Endothelial cell of umbilical vein (primary cell): ENCODE measurements around the gene TBX1. TPM values are rescaled to one million over a fixed set of nuclear protein-coding genes. Genes with fewer than 3 reads are reported as not detected.
A peak's percentile ranks its signal among the peaks of the same experiment; 100 is the strongest.

Source experiments
- BruUV-seq: library from RNA; stranded (reverse); fragments of 400-500 nt; replicated peaks from 2 replicates; lab custom pipeline; 2021; lab: Mats Ljungman, UMichigan
- CTCF ChIA-PET: fragments of 300-600, 350-600 bp; sonication (Branson Sonifier 250); formaldehyde crosslinking; loops from one replicate; lab custom pipeline; 2021; ENCODE audit warnings: antibody characterized with exemption, inconsistent platforms; lab: Charles Lee
- POLR2A ChIA-PET: fragments of 300-600, 350-600 bp; sonication (Branson Sonifier 250); formaldehyde crosslinking; loops from one replicate; lab custom pipeline; 2021; ENCODE audit warnings: antibody characterized with exemption, inconsistent platforms; lab: Charles Lee
- DNase-seq: peaks from one replicate; pipeline ENCODE4 v3.0.0-alpha.2; 2011; ENCODE audit warnings: low read depth, low spot score
- FAIRE-seq: peaks from 2 replicates; lab custom pipeline; 2011; peaks lifted over from hg19 to GRCh38; lab: Jason Lieb, UNC
- H2AFZ ChIP-seq: 2 replicates; pipeline ENCODE4 v1.6.0; 2012; ENCODE audit warnings: low read depth, low read length, control low read depth, inconsistent platforms
- H3K27ac ChIP-seq: 2 replicates; pipeline ENCODE4 v1.5.1; 2011; ENCODE audit warnings: low read depth, mild to moderate bottlenecking, control low read depth, low read length, moderate library complexity; ENCODE audit not compliant: insufficient read depth
- H3K27me3 ChIP-seq, 2 experiments: 2 replicates each; pipeline versions ENCODE4 v1.6.0 to v1.6.1; 2011; ENCODE audit warnings: low read length in 2 of 2, mixed read lengths in 1 of 2; ENCODE audit not compliant: control insufficient read depth in 2 of 2, insufficient read depth in 2 of 2
- H3K36me3 ChIP-seq, 2 experiments: 2 replicates in 1 of 2; 3 replicates in 1 of 2; pipeline ENCODE4 v1.5.1; 2011; ENCODE audit warnings: low read length in 2 of 2, mild to moderate bottlenecking in 1 of 2, moderate library complexity in 1 of 2; ENCODE audit not compliant: control insufficient read depth in 2 of 2, insufficient read depth in 2 of 2; ENCODE audit errors: extremely low read depth in 1 of 2
- H3K4me1 ChIP-seq: 3 replicates; pipeline ENCODE4 v1.5.1; 2011; ENCODE audit warnings: mild to moderate bottlenecking, low read length; ENCODE audit not compliant: control insufficient read depth, insufficient read depth; ENCODE audit errors: extremely low read depth
- H3K4me2 ChIP-seq: 2 replicates; pipeline ENCODE4 v1.6.1; 2011; ENCODE audit warnings: low read length, control low read depth, mixed read lengths; ENCODE audit not compliant: insufficient read depth
- H3K4me3 ChIP-seq, 3 experiments: fragments of 200-600 bp in 1 of 3; sonication (generic), shearing (Covaris generic) in 1 of 3; replicated peaks in 1 of 3; 2 replicates each; pipeline ENCODE4 v1.5.1; 2011 to 2016; ENCODE audit warnings: control low read depth in 3 of 3, low read length in 3 of 3, mild to moderate bottlenecking in 2 of 3, inconsistent platforms in 1 of 3, low read depth in 1 of 3, moderate library complexity in 1 of 3; ENCODE audit not compliant: insufficient read depth in 1 of 3
- H3K79me2 ChIP-seq: 2 replicates; pipeline ENCODE4 v1.6.0; 2012; ENCODE audit warnings: low read length, inconsistent platforms; ENCODE audit not compliant: control insufficient read depth, insufficient read depth
- H3K9ac ChIP-seq: replicated peaks from 2 replicates; pipeline ENCODE3; 2011; ENCODE audit warnings: low read length, control low read depth; ENCODE audit not compliant: insufficient read depth; ENCODE audit errors: extremely low read depth
- H3K9me1 ChIP-seq: replicated peaks from 3 replicates; pipeline ENCODE4 v1.6.0; 2011; ENCODE audit warnings: mild to moderate bottlenecking, low read length; ENCODE audit not compliant: control insufficient read depth, insufficient read depth; ENCODE audit errors: extremely low read depth
- H3K9me3 ChIP-seq: replicated peaks from 2 replicates; pipeline ENCODE4 v1.5.1; 2012; ENCODE audit warnings: low read length, inconsistent platforms; ENCODE audit not compliant: control insufficient read depth, insufficient read depth
- H4K20me1 ChIP-seq: replicated peaks from 2 replicates; pipeline ENCODE3; 2011; ENCODE audit warnings: mild to moderate bottlenecking, low read length; ENCODE audit not compliant: control insufficient read depth, insufficient read depth; ENCODE audit errors: extremely low read depth
- EZH2 ChIP-seq: IDR thresholded peaks from 2 replicates; pipeline ENCODE4 v1.6.1; 2012; ENCODE audit warnings: borderline replicate concordance, low read depth, mild to moderate bottlenecking, moderate library complexity, low read length, inconsistent platforms; ENCODE audit not compliant: severe bottlenecking
- MAX ChIP-seq: IDR thresholded peaks from 2 replicates; pipeline ENCODE4 v1.6.1; 2011; ENCODE audit not compliant: insufficient read depth, insufficient read length
- MYC ChIP-seq: IDR thresholded peaks from one replicate; pipeline ENCODE4 v1.6.1; 2011; ENCODE audit warnings: mild to moderate bottlenecking, low read depth, low read length
- dilution Hi-C: fragments of 300-500 bp; cut with MboI; formaldehyde crosslinking; loops from one replicate; pipeline ENCODE4 v1.15.0; 2019; ENCODE audit warnings: low sequenced_read_pairs; ENCODE audit not compliant: extremely low pct_ligation_motif_present
- intact Hi-C: fragments of 100-400 bp; cut with micrococcal nuclease; formaldehyde crosslinking; loops from one replicate; pipeline ENCODE4 v1.10.0; 2022
- polyA plus RNA-seq, 4 experiments: library from polyadenylated mRNA; depleted of rRNA in 3 of 4; stranded (reverse) in 3 of 4; unstranded in 1 of 4; fragments of >200 nt; gene quantifications; 2 replicates each; pipeline versions ENCODE4 v1.2.1 to v1.2.3, GENCODE V29; 2011 to 2012; ENCODE audit warnings: missing spikeins in 1 of 4
- total RNA-seq: library from RNA; stranded (reverse); gene quantifications from 2 replicates; pipeline ENCODE4 v1.2.3, GENCODE V29; 2021

The TBX1 gene
- total and polyA plus RNA-seq, 2 donors (not counting 3 experiments of a cell fraction or from before 2014, with no cell fraction given) = 11.0 to 30.2 TPM

- POLR2A ChIA-PET = no interaction called here
- Histone ChIP-seq H3K4me2 (peak overlapping the region; percentile 49), H2AFZ (no peak overlapping the region), H4K20me1 (no peaks in the 10 kb centered on the region), H3K27me3 (peaks cover 20 to 42% of the 10 kb centered on the region in 2 experiments), H3K4me1 (peaks cover 14% of the 10 kb centered on the region), H3K9me3 (no peaks in the 10 kb centered on the region), H3K36me3 (no peaks in the 10 kb centered on the region), H3K9me1 (no peaks in the 10 kb centered on the region), H3K9ac (peak overlapping the region; percentile 51), H3K4me3 (peak overlapping the region; percentile 49 to 63 (median 50)), H3K79me2 (peaks cover 31% of the 10 kb centered on the region), H3K27ac (peak overlapping the region; percentile 14)
- no TSS peak for BruUV-seq
- dilution Hi-C loops (no loop called here), intact Hi-C loops (no loop called here)
- CTCF ChIA-PET = interaction anchor here (1.0 to 4.4 kb wide), 3 partner anchors 31 to 149 kb away, joined by 3 to 18 read pairs (median 6); no protein-coding TSS in a partner anchor
- FAIRE-seq (no peak), DNase-seq (no peak)
- TF ChIP-seq EZH2 (peak; percentile 84), MAX (no peak)
Observed at GRCh38 chr22:19760951-19761724, 560 bp downstream of the TBX1 start.

DNA sequence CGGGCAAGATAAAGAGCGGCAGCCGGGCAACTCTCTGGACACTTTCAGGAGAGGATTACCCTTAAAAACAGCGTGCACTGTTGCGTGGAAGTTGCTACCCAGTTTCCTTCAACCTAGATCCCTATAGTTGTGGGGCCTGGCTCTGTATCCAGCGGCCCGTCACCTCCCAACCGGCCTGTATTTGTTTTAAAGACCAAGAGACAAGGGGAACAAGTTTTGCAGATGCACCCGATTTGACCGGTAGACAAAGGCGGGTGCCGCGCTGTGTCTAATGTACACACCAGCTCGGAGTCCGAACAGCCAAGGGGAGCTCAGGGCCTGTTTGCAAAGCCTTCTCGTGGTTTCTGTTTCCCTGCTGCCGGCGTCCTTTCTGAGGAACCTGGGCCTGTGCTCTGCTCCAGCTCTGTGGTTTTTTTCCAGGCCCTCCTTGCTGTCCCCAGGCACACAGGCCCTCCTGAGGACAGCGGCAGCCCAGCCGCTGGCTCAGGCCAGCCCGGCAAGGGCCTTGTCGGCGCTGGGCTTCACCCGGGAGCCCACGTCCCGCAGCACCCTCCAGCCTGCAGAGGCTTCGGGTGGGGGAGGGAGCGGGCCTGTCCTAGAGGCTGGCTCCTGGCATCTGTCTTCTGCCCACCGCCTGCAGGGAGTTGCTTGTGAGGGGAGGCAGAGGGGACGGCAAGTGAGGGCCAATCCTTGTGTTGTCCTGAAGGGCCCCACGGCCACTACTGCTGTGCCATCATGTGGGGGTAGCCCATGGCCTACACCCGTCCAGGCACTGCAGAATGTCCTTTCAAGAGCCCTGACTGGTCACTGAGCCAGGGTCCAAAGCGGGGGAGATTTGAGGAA lies 1.4 kb downstream of the TBX1 start:
- peak overlapping the region; percentile 14 for H3K27ac ChIP-seq
- no TSS peak for BruUV-seq

More for the DNA sequence above, 1.4 kb downstream of the TBX1 start:
- no peaks in the 10 kb centered on the region for H3K36me3 ChIP-seq
- ChIA-PET CTCF (interaction anchor here (0.9 to 4.4 kb wide), 6 partner anchors 9 to 148 kb away, joined by 3 to 18 read pairs (median 6); no protein-coding TSS in a partner anchor), POLR2A (no interaction called here)
- no peak for FAIRE-seq
- TF ChIP-seq EZH2 (peak; percentile 45), MYC (no peak)
- dilution Hi-C loops = no loop called here
- H3K9ac ChIP-seq = peak overlapping the region; percentile 51
- peak overlapping the region; percentile 49 for H3K4me2 ChIP-seq
- H3K4me1 ChIP-seq = peaks cover 14% of the 10 kb centered on the region
- peaks cover 31% of the 10 kb centered on the region for H3K79me2 ChIP-seq
- peaks cover 17 to 36% of the 10 kb centered on the region in 2 experiments for H3K27me3 ChIP-seq
- H3K9me1 ChIP-seq = no peaks in the 10 kb centered on the region
- DNase-seq = peak; percentile 33
- peak overlapping the region; percentile 49 to 63 (median 50) for H3K4me3 ChIP-seq
- intact Hi-C loops = no loop called here
- H3K9me3 ChIP-seq = no peaks in the 10 kb centered on the region
- no peak overlapping the region for H2AFZ ChIP-seq
- H4K20me1 ChIP-seq = no peaks in the 10 kb centered on the region
